OCI-LY3 (cell line): ENCODE results near the gene TRAF6.

ENCODE experiments used
- H2AFZ ChIP-seq: fragments of 200-600, 300-600 bp; shearing (Covaris generic); 2 replicates; pipeline ENCODE4 v1.6.0; 2014; ENCODE audit warnings: antibody characterized with exemption, low read depth, low read length
- H3K27ac ChIP-seq: fragments of 200-600, 300-600 bp; sonication (generic); 2 replicates; pipeline ENCODE4 v1.5.1; 2014; ENCODE audit warnings: mild to moderate bottlenecking, low read length, moderate library complexity, mixed read lengths
- H3K27me3 ChIP-seq: fragments of 200-600, 300-600 bp; sonication (generic); 2 replicates; pipeline ENCODE4 v1.6.1; 2014; ENCODE audit warnings: low read depth, low read length, mixed read lengths
- H3K36me3 ChIP-seq: fragments of 200-600, 300-600 bp; sonication (generic); replicated peaks from 2 replicates; pipeline ENCODE3; 2014; ENCODE audit warnings: low read depth, low read length, mixed read lengths
- H3K4me1 ChIP-seq: fragments of 300-600, 200-600 bp; sonication (generic); 2 replicates; pipeline ENCODE4 v1.6.1; 2014; ENCODE audit warnings: low read length, mixed read lengths
- H3K4me2 ChIP-seq: fragments of 200-600, 300-600 bp; sonication (generic); 2 replicates; pipeline ENCODE4 v1.6.1; 2014; ENCODE audit warnings: low read length, mixed read lengths
- H3K4me3 ChIP-seq: fragments of 300-600, 200-600 bp; sonication (generic); 2 replicates; pipeline ENCODE4 v1.5.1; 2014; ENCODE audit warnings: antibody characterized with exemption, mild to moderate bottlenecking, low read length, moderate library complexity
- H3K79me2 ChIP-seq: fragments of 300-600, 200-600 bp; shearing (Covaris generic); 2 replicates; pipeline ENCODE4 v1.6.1; 2014; ENCODE audit warnings: mild to moderate bottlenecking, low read length, mixed read lengths
- H3K9ac ChIP-seq: fragments of 300-600, 200-600 bp; shearing (Covaris generic); 2 replicates; pipeline ENCODE4 v1.6.0; 2014; ENCODE audit warnings: mild to moderate bottlenecking, low read length, moderate library complexity
- H3K9me3 ChIP-seq: fragments of 200-600, 300-600 bp; shearing (Covaris generic); 2 replicates; pipeline ENCODE4 v1.6.1; 2014; ENCODE audit warnings: low read length, mixed read lengths; ENCODE audit not compliant: insufficient read depth
- H4K20me1 ChIP-seq: fragments of 200-600, 300-600 bp; sonication (generic); 2 replicates; pipeline ENCODE4 v1.6.1; 2016; ENCODE audit warnings: low read length, mixed read lengths; ENCODE audit not compliant: insufficient read depth
- CTCF ChIP-seq: fragments of 200-600, 300-600 bp; sonication (generic); IDR thresholded peaks from 2 replicates; pipeline ENCODE4 v1.5.1; 2014; ENCODE audit warnings: antibody characterized with exemption, low read length, low read depth
- EZH2phosphoT487 ChIP-seq: fragments of 200-600 bp; shearing (Covaris generic); IDR thresholded peaks from 2 replicates; pipeline ENCODE4 v1.6.1; 2018; ENCODE audit warnings: antibody characterized with exemption, mixed run types, low read depth

TRAF6 gene

GRCh38 chr11:36475192-36475591 is 34.9 kb downstream of the TRAF6 start:
- no peak overlapping the region for H2AFZ ChIP-seq
- no peaks in the 10 kb centered on the region for H3K9me3 ChIP-seq
- H3K4me3 ChIP-seq, result no peak overlapping the region
- no peaks in the 10 kb centered on the region for H3K36me3 ChIP-seq
- no peaks in the 10 kb centered on the region for H4K20me1 ChIP-seq
- no peak overlapping the region for H3K4me2 ChIP-seq
- H3K9ac ChIP-seq, result no peak overlapping the region
- H3K27ac ChIP-seq, result no peak overlapping the region
- H3K79me2 ChIP-seq, result no peaks in the 10 kb centered on the region
- H3K4me1 ChIP-seq, result peaks cover 9% of the 10 kb centered on the region
- peaks cover 6% of the 10 kb centered on the region; the same call in 1 of the 2 replicates for H3K27me3 ChIP-seq
- TF ChIP-seq EZH2phosphoT487 (no peak), CTCF (no peak)

GRCh38 chr11:36471577-36471976 is 38.5 kb downstream of the TRAF6 start:
- no peaks in the 10 kb centered on the region for H3K4me1 ChIP-seq
- H3K36me3 ChIP-seq, result no peaks in the 10 kb centered on the region
- no peak overlapping the region for H3K27ac ChIP-seq
- H3K9me3 ChIP-seq, result no peaks in the 10 kb centered on the region
- no peak overlapping the region for H2AFZ ChIP-seq
- no peak overlapping the region for H3K4me3 ChIP-seq
- TF ChIP-seq CTCF (no peak), EZH2phosphoT487 (no peak)
- H4K20me1 ChIP-seq, result no peaks in the 10 kb centered on the region
- H3K4me2 ChIP-seq, result no peak overlapping the region
- no peaks in the 10 kb centered on the region for H3K79me2 ChIP-seq
- H3K9ac ChIP-seq, result no peak overlapping the region
- peaks cover 11% of the 10 kb centered on the region for H3K27me3 ChIP-seq

- Histone ChIP-seq H3K4me3 (no peak overlapping the region), H3K36me3 (no peaks in the 10 kb centered on the region), H3K79me2 (no peaks in the 10 kb centered on the region), H3K9me3 (no peaks in the 10 kb centered on the region), H3K27me3 (peaks cover 11% of the 10 kb centered on the region), H4K20me1 (no peaks in the 10 kb centered on the region), H3K4me1 (no peaks in the 10 kb centered on the region), H3K27ac (no peak overlapping the region), H3K9ac (no peak overlapping the region), H2AFZ (no peak overlapping the region), H3K4me2 (no peak overlapping the region)
- TF ChIP-seq CTCF (no peak), EZH2phosphoT487 (no peak)
Measured at GRCh38 chr11:36469881-36470802, 39.9 kb downstream of the TRAF6 start.

GRCh38 chr11:36469063-36469462 is 41.0 kb downstream of the TRAF6 start:
- Histone ChIP-seq H3K79me2 (no peaks in the 10 kb centered on the region), H3K27me3 (peaks cover 11% of the 10 kb centered on the region), H3K4me3 (no peak overlapping the region), H3K36me3 (no peaks in the 10 kb centered on the region), H3K9ac (no peak overlapping the region), H2AFZ (no peak overlapping the region), H3K27ac (no peak overlapping the region), H3K4me2 (no peak overlapping the region), H3K4me1 (no peaks in the 10 kb centered on the region), H4K20me1 (no peaks in the 10 kb centered on the region), H3K9me3 (no peaks in the 10 kb centered on the region)
- TF ChIP-seq CTCF, result peak; percentile 41
- no peak for TF ChIP-seq EZH2phosphoT487
